ENCODE results near the gene PODNL1.
"Not testable (repeated sequence)": the region's sequence is repeated elsewhere in the genome, so short reads cannot be mapped to it uniquely, and the experiment has no call there.

- TF ChIP-seq POLR2A (IDR thresholded peaks at IDR 0.05; ENCODE audit: low read length); GATA1 (IDR thresholded peaks at IDR 0.05; ENCODE audit: low read depth, low read length): not testable (repeated sequence)
Measured at GRCh38 chr19:13971868-13972267, 33.7 kb upstream of the PODNL1 start.
